GM10248 (cell line): ENCODE data around the gene SDCBP2.

Experiments used
- CTCF ChIA-PET: fragments of 300-600 bp; sonication (Branson Sonifier 250); formaldehyde crosslinking; extraction: SDS; loops from one replicate; lab custom pipeline; 2021; ENCODE audit warnings: antibody characterized with exemption; lab: Yijun Ruan, JAX
- POLR2A ChIA-PET: fragments of 350-650 bp; sonication (Branson Sonifier 250); formaldehyde crosslinking; extraction: SDS; loops from one replicate; lab custom pipeline; 2020; ENCODE audit warnings: antibody characterized with exemption; lab: Yijun Ruan, JAX
- DNase-seq: peaks from one replicate; pipeline ENCODE4 v3.0.0; 2012; ENCODE audit errors: extremely low spot score
- CTCF ChIP-seq: IDR thresholded peaks from 2 replicates; pipeline ENCODE4 v1.5.1; 2012; ENCODE audit warnings: mild to moderate bottlenecking, low read depth; ENCODE audit errors: extremely low read depth, missing control alignments, control extremely low read depth

The SDCBP2 gene

GRCh38 chr20:1327241-1327653 is 1.7 kb downstream of the SDCBP2 start:
- TF ChIP-seq CTCF: no peak
- DNase-seq: no peak
- ChIA-PET CTCF (interaction anchor here (1.0 to 1.6 kb wide), 6 partner anchors 12 to 109 kb away, joined by 3 to 6 read pairs (median 4); no protein-coding TSS in a partner anchor), POLR2A (no interaction called here)

GRCh38 chr20:1326031-1326930 is 2.7 kb downstream of the SDCBP2 start:
- no peak for DNase-seq
- ChIA-PET POLR2A (interaction anchor here (0.7 to 1.3 kb wide), 3 partner anchors 51 to 141 kb away, joined by 3 to 7 read pairs (median 3); partner anchors contain the start of gene NSFL1C), CTCF (interaction anchor here (0.6 to 1.6 kb wide), 7 partner anchors 11 to 73 kb away, joined by 3 to 6 read pairs (median 4); no protein-coding TSS in a partner anchor)
- TF ChIP-seq CTCF: no peak

GRCh38 chr20:1325173-1326030 is 3.5 kb downstream of the SDCBP2 start:
- no peak for TF ChIP-seq CTCF
- ChIA-PET CTCF (interaction anchor here (0.6 to 2.2 kb wide), 5 partner anchors 10 to 141 kb away, joined by 3 to 10 read pairs (median 4); partner anchors contain the start of gene NSFL1C), POLR2A (interaction anchor here (0.7 to 1.3 kb wide), 3 partner anchors 52 to 141 kb away, joined by 3 to 7 read pairs (median 3); partner anchors contain the start of gene NSFL1C)
- DNase-seq: peak; percentile 99

- ChIA-PET CTCF (interaction anchor here (1.0 to 2.2 kb wide), 5 partner anchors 20 to 142 kb away, joined by 3 to 10 read pairs (median 4); partner anchors contain the start of gene NSFL1C), POLR2A (interaction anchor here (1.3 kb wide), 1 partner anchor 52 kb away, joined by 7 read pairs; no protein-coding TSS in a partner anchor)
- DNase-seq: no peak
- TF ChIP-seq CTCF: no peak
Observed at GRCh38 chr20:1324598-1325172, 4.3 kb downstream of the SDCBP2 start.

GRCh38 chr20:1323830-1324597 is 4.9 kb downstream of the SDCBP2 start:
- CTCF ChIA-PET: interaction anchor here (0.8 to 2.2 kb wide), 5 partner anchors 11 to 143 kb away, joined by 3 to 10 read pairs (median 4); partner anchors contain the start of gene NSFL1C
- TF ChIP-seq CTCF: no peak
- DNase-seq: no peak
- POLR2A ChIA-PET: no interaction called here
